ENCODE results near the gene SMIM44.

DNA sequence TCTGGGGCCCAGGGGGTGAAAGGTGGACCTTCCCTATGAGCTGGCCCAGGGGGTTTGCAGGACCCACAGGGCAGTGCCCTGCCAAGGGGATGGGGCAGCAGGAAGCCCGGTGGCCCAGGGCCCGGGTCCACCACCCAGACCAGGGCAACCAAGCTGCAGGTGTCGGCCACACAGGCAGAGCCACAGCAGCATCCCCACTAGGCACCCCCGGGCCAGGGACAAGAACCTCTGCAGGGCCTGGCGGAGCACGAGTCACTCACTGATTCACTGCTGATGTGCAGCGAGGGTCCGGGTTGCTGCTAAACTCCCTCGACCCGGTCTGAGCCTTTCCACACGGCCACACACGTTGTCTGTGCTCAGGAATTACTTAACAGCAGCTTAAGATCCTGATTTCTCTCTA lies 31.7 kb upstream of the SMIM44 start:
- TF ChIP-seq, protein P1, sequence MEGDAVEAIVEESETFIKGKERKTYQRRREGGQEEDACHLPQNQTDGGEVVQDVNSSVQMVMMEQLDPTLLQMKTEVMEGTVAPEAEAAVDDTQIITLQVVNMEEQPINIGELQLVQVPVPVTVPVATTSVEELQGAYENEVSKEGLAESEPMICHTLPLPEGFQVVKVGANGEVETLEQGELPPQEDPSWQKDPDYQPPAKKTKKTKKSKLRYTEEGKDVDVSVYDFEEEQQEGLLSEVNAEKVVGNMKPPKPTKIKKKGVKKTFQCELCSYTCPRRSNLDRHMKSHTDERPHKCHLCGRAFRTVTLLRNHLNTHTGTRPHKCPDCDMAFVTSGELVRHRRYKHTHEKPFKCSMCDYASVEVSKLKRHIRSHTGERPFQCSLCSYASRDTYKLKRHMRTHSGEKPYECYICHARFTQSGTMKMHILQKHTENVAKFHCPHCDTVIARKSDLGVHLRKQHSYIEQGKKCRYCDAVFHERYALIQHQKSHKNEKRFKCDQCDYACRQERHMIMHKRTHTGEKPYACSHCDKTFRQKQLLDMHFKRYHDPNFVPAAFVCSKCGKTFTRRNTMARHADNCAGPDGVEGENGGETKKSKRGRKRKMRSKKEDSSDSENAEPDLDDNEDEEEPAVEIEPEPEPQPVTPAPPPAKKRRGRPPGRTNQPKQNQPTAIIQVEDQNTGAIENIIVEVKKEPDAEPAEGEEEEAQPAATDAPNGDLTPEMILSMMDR (IDR thresholded peaks at IDR 0.05) = no peak
- no peak for TF ChIP-seq EZH2 (IDR thresholded peaks at IDR 0.05)
